HL-60 (cell line): ENCODE data around the gene MAFB.

Experiments used
- GABPA ChIP-seq: IDR thresholded peaks from 2 replicates; pipeline ENCODE4 v1.6.1; 2012; ENCODE audit warnings: low read depth
- POLR2AphosphoS5 ChIP-seq: IDR thresholded peaks from 2 replicates; pipeline ENCODE4 v1.6.1; 2012; ENCODE audit warnings: low read depth
- TF ChIP-seq, protein P1 (sequence below): IDR thresholded peaks from one replicate; pipeline ENCODE4 v1.5.1; 2011; ENCODE audit warnings: low read length, control low read depth, inconsistent platforms; ENCODE audit not compliant: insufficient read depth

GRCh38 chr20:40643891-40644290 lies 45.1 kb downstream of the MAFB start:
- TF ChIP-seq POLR2AphosphoS5 (no peak), GABPA (no peak)
- TF ChIP-seq, protein P1, sequence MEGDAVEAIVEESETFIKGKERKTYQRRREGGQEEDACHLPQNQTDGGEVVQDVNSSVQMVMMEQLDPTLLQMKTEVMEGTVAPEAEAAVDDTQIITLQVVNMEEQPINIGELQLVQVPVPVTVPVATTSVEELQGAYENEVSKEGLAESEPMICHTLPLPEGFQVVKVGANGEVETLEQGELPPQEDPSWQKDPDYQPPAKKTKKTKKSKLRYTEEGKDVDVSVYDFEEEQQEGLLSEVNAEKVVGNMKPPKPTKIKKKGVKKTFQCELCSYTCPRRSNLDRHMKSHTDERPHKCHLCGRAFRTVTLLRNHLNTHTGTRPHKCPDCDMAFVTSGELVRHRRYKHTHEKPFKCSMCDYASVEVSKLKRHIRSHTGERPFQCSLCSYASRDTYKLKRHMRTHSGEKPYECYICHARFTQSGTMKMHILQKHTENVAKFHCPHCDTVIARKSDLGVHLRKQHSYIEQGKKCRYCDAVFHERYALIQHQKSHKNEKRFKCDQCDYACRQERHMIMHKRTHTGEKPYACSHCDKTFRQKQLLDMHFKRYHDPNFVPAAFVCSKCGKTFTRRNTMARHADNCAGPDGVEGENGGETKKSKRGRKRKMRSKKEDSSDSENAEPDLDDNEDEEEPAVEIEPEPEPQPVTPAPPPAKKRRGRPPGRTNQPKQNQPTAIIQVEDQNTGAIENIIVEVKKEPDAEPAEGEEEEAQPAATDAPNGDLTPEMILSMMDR: no peak
